SJSA1 (cell line): ENCODE data around the gene CRYBA4. TPM values are rescaled to one million over a fixed set of nuclear protein-coding genes. Genes with fewer than 3 reads are reported as not detected.
A peak's percentile ranks its signal among the peaks of the same experiment; 100 is the strongest.

ENCODE experiments used
- DNase-seq, 2 experiments: peaks; one replicate each; pipeline ENCODE4 v3.0.0-alpha.2; 2015 to 2020; ENCODE audit warnings: low spot score in 2 of 2, low read depth in 1 of 2
- H3K27ac ChIP-seq: fragments of 250-450 bp; sonication (Bioruptor Pico); 2 replicates; pipeline ENCODE4 v1.5.1; 2020; ENCODE audit warnings: mild to moderate bottlenecking, moderate library complexity
- H3K27me3 ChIP-seq: fragments of 250-450 bp; sonication (Bioruptor Pico); replicated peaks from 2 replicates; pipeline ENCODE4 v1.5.1; 2020; ENCODE audit warnings: mild to moderate bottlenecking, moderate library complexity
- H3K36me3 ChIP-seq: fragments of 250-450 bp; sonication (Bioruptor Pico); 2 replicates; pipeline ENCODE4 v1.5.1; 2020; ENCODE audit warnings: mild to moderate bottlenecking
- H3K4me1 ChIP-seq: fragments of 250-450 bp; sonication (Bioruptor Pico); replicated peaks from 2 replicates; pipeline ENCODE4 v1.6.1; 2021; ENCODE audit warnings: mild to moderate bottlenecking
- H3K4me3 ChIP-seq: fragments of 250-450 bp; sonication (Bioruptor Pico); 2 replicates; pipeline ENCODE4 v1.5.1; 2020; ENCODE audit warnings: mild to moderate bottlenecking
- H3K9me3 ChIP-seq: fragments of 250-450 bp; sonication (Bioruptor Pico); replicated peaks from 2 replicates; pipeline ENCODE4 v1.5.1; 2020; ENCODE audit warnings: mild to moderate bottlenecking
- total RNA-seq: library from RNA; depleted of rRNA; stranded (reverse); fragments of >200 nt; shearing (Covaris generic); gene quantifications from 2 replicates; pipeline ENCODE4 v1.2.3, GENCODE V29; 2014

Gene CRYBA4
- total RNA-seq, 1 experiment from 2014 or later: not detected

DNA sequence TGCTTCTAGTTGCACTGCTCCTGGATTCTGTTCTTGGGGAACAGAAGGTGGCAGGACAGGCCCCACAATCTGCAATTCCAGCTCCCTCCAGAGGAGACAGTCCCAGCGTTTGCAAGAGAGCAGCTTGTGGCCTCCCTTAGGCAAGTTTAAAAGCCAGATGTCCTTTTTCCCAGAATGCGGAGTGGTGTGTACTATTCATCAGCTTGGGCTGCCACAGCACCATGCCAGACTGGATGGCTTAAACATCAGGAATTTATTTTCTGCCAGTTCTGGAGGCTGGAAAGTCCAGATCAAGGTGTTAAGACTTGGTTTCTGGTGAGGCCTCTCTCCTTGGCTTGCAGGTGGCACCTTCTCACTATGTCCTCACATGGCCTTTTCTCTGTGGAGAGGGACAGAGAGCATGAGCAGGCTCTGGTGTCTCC lies 47.3 kb downstream of the CRYBA4 start:
- Histone ChIP-seq H3K4me3 (no peak overlapping the region), H3K4me1 (peaks cover 26% of the 10 kb centered on the region), H3K36me3 (no peaks in the 10 kb centered on the region), H3K27ac (no peak overlapping the region), H3K27me3 (no peaks in the 10 kb centered on the region), H3K9me3 (no peaks in the 10 kb centered on the region)
- peak in 1 of 2 experiments; percentile 53 for DNase-seq

DNA sequence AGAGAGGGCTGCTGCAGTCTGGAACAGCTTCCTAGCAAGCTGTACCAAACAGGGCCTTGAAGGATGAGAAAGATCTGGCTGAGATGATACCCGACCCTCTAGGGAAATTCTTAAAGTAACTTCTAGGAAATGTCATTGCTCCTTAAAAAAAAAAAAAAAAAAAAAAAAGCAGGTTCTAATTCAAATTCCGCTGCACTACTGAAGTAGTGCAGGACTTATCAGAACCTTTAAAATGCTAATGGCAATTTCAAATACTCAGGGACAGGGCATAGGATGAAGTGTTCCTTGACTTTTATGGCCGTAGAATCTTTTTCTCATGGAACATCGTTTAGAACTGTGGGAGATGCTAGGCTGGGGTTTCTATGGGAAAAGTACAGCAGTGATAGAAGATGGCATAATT lies 48.7 kb downstream of the CRYBA4 start:
- Histone ChIP-seq H3K27me3 (no peaks in the 10 kb centered on the region), H3K9me3 (no peaks in the 10 kb centered on the region), H3K4me1 (peaks cover 26% of the 10 kb centered on the region), H3K27ac (no peak overlapping the region), H3K36me3 (no peaks in the 10 kb centered on the region), H3K4me3 (no peak overlapping the region)
- no peak for DNase-seq

DNA sequence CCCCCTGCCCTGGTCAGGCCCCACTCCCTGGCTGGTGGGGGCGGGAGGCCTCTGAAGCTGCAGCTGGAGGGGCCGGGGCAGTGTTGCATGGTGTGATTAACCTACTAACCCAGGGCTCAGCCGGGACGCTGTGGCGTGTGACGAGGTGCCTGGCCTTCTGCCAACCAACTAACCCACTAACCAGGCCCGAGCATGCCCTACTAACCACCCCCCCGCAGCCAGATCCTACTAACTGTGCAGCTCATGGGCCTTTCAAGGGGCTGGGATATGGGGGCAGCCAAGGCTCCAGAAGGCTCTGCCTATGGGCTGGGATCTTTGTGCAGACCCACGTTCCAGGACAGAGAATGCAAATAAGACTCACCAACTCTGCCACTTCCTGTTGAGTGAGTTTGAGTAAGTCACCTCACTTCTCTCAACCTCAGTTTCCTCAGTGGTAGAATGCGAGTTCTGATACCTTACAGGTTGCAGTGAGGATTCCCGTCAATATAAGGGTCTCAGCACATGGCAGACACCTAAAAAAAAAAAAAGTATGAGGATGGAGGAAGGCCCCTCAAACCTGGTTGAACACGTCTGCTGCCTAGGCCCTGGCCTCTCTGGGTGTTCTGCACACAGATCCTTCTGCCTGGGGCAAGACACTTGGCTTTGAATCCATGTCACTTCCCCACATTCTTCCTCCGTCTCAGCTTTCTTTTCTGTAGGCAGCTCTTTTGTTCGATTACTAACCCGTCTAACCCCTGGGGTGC lies 49.7 kb downstream of the CRYBA4 start:
- H3K27ac ChIP-seq: peak overlapping the region; percentile 97; the same call in 1 of the 2 replicates
- H3K9me3 ChIP-seq: no peaks in the 10 kb centered on the region
- peaks cover 18% of the 10 kb centered on the region for H3K4me1 ChIP-seq
- DNase-seq: no peak
- H3K4me3 ChIP-seq: no peak overlapping the region
- no peaks in the 10 kb centered on the region for H3K36me3 ChIP-seq
- H3K27me3 ChIP-seq: no peaks in the 10 kb centered on the region

DNA sequence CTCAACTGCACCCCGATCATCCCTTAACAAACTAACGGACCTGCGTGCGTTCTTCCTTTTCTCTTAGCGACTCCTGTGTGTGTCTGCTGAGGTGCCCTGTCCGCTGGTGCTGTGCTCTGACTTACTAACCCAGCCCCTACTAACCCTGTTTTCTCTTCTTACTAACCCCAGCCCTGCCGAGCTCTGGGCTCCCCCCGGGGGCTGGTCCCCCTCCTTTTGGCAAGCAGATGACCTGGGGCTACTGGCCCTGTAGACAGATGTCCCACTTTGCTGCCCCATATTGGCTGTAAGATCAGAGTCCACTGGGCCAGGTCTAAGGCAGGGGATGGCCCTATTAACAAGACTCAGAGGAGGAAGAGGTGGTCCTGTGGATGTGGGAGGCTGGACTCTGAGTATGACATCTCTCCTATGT lies 50.3 kb downstream of the CRYBA4 start:
- H3K4me3 ChIP-seq: peak overlapping the region; percentile 55
- H3K27me3 ChIP-seq: no peaks in the 10 kb centered on the region
- H3K9me3 ChIP-seq: no peaks in the 10 kb centered on the region
- DNase-seq: no peak
- H3K4me1 ChIP-seq: peaks cover 18% of the 10 kb centered on the region
- H3K36me3 ChIP-seq: no peaks in the 10 kb centered on the region
- peak overlapping the region; percentile 97 for H3K27ac ChIP-seq

DNA sequence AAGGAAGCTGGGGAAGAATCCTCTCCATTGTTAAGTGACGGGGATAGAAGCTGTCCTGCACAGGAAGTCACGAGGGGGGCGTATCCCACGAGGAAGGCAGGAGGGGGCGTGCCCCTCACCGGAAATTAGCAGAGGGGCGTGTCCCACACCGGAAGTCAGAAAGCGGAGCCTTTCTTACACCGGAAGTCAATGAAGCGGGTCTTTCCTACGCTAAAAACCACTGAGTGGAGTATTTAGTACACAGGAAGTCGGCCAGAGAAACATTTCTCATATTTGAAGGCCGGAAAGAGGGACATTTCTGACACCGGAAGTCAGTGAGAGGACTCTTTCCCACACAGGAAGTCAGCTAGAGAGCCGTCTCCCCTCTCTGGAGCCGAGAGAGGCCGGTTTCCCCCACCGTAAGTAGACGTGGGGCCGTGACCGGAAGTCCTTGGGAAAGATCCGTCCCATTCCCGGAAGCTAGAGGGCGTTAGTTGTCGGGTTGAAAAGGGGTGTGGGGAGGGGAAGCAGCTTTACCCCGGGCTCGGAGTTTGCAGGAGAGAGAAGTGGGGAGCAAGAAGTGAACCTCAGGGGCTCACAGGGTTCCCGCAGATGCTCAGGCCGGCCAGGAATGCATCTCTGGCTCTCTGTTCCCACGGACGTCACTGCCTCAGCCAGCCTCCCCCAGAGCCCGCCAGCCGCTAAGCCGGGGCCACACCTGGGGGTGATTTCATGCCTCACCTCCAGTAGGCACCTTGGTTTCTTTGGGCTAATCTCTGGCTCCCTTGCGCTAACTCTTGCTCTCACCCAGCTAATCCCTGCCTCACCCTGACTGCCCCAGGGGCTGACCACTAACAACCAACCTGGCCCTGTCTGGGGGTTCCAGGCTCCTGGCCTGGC lies 51.1 kb downstream of the CRYBA4 start:
- H3K36me3 ChIP-seq: no peaks in the 10 kb centered on the region
- peak overlapping the region; percentile 55 for H3K4me3 ChIP-seq
- H3K27me3 ChIP-seq: no peaks in the 10 kb centered on the region
- DNase-seq: peak; percentile 95 to 99
- peak overlapping the region; percentile 97 for H3K27ac ChIP-seq
- H3K4me1 ChIP-seq: peaks cover 18% of the 10 kb centered on the region
- H3K9me3 ChIP-seq: no peaks in the 10 kb centered on the region

DNA sequence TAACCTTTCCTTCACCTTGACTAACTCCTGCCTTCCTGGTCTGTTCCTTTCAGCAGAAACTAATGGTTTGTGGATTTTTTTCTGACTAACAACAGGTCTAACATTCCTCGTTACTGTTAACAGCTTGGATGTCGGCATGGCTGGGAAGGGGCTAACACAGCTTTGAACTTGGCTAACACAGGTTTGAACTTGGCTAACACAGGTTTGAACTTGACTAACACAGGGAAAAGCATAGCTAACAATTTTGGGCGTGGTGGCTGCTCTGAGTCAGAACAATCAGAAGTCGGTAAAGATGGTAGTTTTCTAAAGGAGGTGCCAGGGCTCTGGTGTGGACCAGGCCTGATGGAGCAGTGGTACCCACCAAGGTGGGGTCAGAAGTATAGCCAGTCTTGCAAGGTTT lies 51.7 kb downstream of the CRYBA4 start:
- Histone ChIP-seq H3K27me3 (no peaks in the 10 kb centered on the region), H3K4me3 (peak overlapping the region; percentile 55), H3K4me1 (peaks cover 18% of the 10 kb centered on the region), H3K27ac (peak overlapping the region; percentile 97), H3K9me3 (no peaks in the 10 kb centered on the region), H3K36me3 (no peaks in the 10 kb centered on the region)
- no peak for DNase-seq

DNA sequence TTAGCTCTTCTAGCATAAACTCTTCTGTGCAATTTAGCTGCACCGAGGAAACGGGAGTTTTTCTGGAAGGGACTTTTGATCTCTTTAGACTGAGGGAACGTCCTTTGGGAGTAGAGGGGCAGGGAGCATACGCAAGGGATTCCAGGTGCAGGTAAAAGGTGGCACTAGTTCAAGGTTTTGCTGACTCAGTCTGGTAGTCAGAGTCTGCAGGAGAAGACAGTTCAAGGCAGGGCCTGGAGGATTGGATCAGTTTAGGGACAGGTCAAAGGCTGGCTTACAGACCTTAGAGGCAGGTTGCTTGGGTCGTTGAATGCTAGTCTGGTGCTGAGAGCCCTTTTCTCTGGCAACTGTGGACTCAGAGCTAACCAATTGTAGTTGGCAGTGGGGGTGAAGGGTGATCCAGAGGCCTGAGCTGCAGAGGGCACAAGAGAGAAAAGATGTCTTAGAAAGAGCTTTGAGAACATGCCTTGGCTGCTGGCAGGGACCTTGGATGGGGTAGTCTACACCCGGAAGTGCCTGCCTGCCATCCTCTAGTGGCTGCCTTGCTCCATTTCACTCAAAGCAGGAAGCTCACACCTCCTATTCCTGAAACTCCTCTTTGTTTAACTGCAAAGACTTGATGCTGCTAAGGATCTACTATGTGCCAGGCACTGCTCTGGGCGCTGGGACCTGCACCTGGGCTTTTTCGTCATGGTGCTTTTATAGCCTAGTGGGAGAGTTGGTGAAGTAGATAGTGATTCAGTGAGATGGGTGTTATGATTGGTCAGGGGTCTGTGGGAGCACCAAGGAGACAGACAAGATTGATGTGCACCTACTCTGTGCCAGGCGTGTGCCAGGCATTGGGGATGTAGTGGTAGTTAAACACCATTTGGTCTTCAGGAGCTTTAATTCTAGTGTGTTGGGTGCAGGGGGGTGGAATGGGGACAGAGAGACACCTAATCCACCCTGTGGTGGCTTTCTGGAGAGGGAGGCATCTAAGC lies 52.7 kb downstream of the CRYBA4 start:
- no peak overlapping the region for H3K4me3 ChIP-seq
- H3K27ac ChIP-seq: peak overlapping the region; percentile 97; the same call in 1 of the 2 replicates
- no peaks in the 10 kb centered on the region for H3K36me3 ChIP-seq
- DNase-seq: no peak
- H3K9me3 ChIP-seq: no peaks in the 10 kb centered on the region
- H3K27me3 ChIP-seq: no peaks in the 10 kb centered on the region
- H3K4me1 ChIP-seq: peaks cover 23% of the 10 kb centered on the region

DNA sequence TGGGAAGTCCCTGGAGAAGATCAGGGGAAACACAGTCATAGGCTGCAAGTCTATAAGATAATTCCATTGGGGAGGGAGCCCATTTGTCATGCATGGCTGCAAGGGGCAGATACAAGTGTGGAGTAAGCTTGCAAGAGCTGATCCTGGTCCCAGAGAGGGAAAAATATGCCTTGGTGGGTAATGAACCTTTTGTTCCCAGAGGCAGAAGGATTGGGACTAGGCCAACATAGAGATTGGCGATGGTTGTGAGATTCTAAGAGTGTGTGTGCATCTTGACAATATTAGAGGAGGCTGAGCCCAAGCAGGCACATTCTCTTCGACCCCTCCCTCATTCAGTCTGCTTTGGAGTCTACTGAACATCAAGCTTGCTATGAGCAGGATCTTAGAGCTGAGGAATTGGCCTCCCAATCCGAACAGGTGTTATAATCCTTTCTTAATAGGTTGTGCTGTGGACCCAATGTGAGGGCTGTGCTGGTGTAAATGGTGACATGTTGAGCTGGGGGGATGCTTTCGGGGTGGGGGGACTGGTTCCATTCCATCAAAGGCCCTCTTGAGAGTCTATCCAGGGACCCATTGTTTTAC lies 54.0 kb downstream of the CRYBA4 start:
- Histone ChIP-seq H3K36me3 (peaks cover 5% of the 10 kb centered on the region), H3K9me3 (no peaks in the 10 kb centered on the region), H3K27ac (no peak overlapping the region), H3K27me3 (no peaks in the 10 kb centered on the region), H3K4me1 (peaks cover 36% of the 10 kb centered on the region), H3K4me3 (no peak overlapping the region)
- DNase-seq: no peak

DNA sequence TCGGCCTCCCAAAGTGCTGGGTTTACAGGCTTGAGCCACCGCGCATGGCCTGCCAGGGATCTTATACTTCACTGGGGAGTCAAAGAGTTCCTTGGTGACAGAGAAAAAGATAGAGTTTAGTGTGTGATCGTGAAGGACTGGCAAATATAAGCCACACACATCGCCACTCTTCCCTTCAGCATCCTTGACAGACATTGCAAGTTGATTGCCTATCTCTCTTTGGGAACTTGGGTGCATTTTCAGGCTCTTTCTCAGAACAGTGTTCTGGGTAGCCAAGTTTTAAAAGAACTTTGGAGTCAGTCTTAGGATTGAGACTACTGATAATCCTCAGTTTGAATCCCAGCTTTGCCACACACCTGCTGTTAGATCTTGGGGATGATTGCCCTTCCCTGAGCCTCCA lies 55.5 kb downstream of the CRYBA4 start:
- peaks cover 46% of the 10 kb centered on the region for H3K4me1 ChIP-seq
- DNase-seq: no peak
- no peak overlapping the region for H3K4me3 ChIP-seq
- H3K36me3 ChIP-seq: peaks cover 11% of the 10 kb centered on the region
- H3K27me3 ChIP-seq: no peaks in the 10 kb centered on the region
- peaks cover 3% of the 10 kb centered on the region for H3K9me3 ChIP-seq
- no peak overlapping the region for H3K27ac ChIP-seq

DNA sequence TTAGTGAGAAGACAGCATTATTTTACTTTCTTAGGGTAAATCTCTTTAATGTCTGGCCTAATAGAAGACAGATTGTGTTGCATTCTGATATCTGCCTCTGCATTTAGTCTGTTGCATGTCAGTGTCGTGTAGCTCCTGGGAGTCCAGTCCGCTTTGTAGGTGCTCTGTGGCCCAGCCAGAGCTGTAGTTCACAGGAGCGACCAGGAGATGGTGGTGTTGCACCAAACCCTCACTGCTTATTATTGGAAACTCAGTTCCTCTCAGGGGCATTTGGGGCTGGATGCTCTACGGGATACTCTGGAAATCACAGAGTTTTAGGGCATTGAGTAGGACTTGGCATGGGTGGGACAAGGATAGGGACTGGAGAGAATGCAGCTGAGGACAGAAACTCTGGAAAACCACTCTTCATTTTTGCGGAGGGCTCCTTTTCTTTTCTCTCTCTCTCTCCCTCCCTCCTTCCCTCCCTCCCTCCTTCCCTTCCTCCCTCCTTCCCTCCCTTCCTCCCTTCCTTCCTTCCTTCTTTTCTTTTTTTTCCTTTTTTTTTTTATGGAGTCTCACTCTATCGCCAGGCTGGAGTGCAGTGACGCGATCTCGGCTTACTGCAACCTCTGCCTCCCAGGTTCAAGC lies 57.4 kb downstream of the CRYBA4 start:
- H3K9me3 ChIP-seq: peaks cover 5% of the 10 kb centered on the region
- H3K27ac ChIP-seq: no peak overlapping the region
- H3K4me1 ChIP-seq: peaks cover 37% of the 10 kb centered on the region
- peaks cover 14% of the 10 kb centered on the region for H3K36me3 ChIP-seq
- H3K4me3 ChIP-seq: no peak overlapping the region
- DNase-seq: peak; percentile 75 to 80
- H3K27me3 ChIP-seq: no peaks in the 10 kb centered on the region
